D721Med (cell line): ENCODE measurements around the gene COA1.

Experiments
- DNase-seq: peaks from one replicate; pipeline ENCODE4 v3.0.0; 2011; ENCODE audit warnings: low spot score; ENCODE audit not compliant: insufficient read length
- FAIRE-seq: peaks from 2 replicates; lab custom pipeline; 2011; peaks lifted over from hg19 to GRCh38; lab: Jason Lieb, UNC
- CTCF ChIP-seq: IDR thresholded peaks from 2 replicates; pipeline ENCODE4 v1.5.1; 2012; ENCODE audit warnings: mild to moderate bottlenecking, control low read depth; ENCODE audit not compliant: insufficient read depth; ENCODE audit errors: missing control alignments

Gene COA1

GRCh38 chr7:43650457-43651052 is 78.8 kb downstream of the COA1 start:
- no peak for DNase-seq
- TF ChIP-seq CTCF = no peak
- no peak for FAIRE-seq

GRCh38 chr7:43649755-43650274 is 79.5 kb downstream of the COA1 start:
- no peak for TF ChIP-seq CTCF
- no peak for FAIRE-seq
- DNase-seq = no peak

GRCh38 chr7:43648473-43649406 is 80.6 kb downstream of the COA1 start:
- DNase-seq (no peak), FAIRE-seq (no peak)
- no peak for TF ChIP-seq CTCF

GRCh38 chr7:43647673-43648472 is 81.5 kb downstream of the COA1 start:
- no peak for TF ChIP-seq CTCF
- FAIRE-seq = no peak
- no peak for DNase-seq

- no peak for DNase-seq
- no peak for TF ChIP-seq CTCF
- no peak for FAIRE-seq
Observed at GRCh38 chr7:43647339-43647672, 82.0 kb downstream of the COA1 start.

- FAIRE-seq (no peak), DNase-seq (no peak)
- TF ChIP-seq CTCF = no peak
Observed at GRCh38 chr7:43646603-43647338, 82.6 kb downstream of the COA1 start.
